Skin of body (tissue), 2 donors: ENCODE measurements around the gene C6. TPM values are rescaled to one million over a fixed set of nuclear protein-coding genes. Genes with fewer than 3 reads are reported as not detected.
"Not testable (repeated sequence)": the region's sequence is repeated elsewhere in the genome, so short reads cannot be mapped to it uniquely, and the experiment has no call there.

Source experiments
- DNase-seq: peaks from one replicate; lab custom pipeline; 2025; lab: John Stamatoyannopoulos, UW
- total RNA-seq: library from RNA; depleted of rRNA; stranded (reverse); fragments of >200 nt; gene quantifications from one replicate; pipeline ENCODE4 v1.2.3, GENCODE V29; 2014

C6 gene
- 1.4 TPM for total RNA-seq

DNA sequence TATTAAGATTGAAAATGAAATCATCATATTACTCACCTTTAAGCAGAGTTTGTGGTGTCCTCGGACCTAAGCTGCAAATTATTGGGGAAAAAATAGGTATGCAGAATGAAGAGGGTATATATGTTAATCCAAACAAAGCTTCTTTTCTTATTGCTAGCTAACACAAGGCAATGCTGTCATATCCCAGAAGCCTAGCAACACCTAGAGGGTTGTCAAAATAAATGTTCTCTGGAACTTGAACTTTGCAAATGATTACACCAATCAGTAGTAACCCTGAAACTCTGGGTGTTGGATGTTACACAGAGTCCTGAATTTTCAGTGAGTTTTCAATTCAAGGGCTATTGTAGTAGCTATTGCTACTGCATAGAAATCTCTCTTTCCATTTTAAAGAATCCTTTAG lies at the start of gene C6:
Gene C6, minus strand, starts transcription at position 193 of the 400 bp plus-strand sequence. CDS start 10,302 bp downstream, outside the sequence.
- no peak for DNase-seq

- no peak for DNase-seq
Observed at GRCh38 chr5:41256400-41256799, 43.1 kb upstream of the C6 start.

- no peak for DNase-seq
Observed at GRCh38 chr5:41253109-41253508, 39.8 kb upstream of the C6 start.

GRCh38 chr5:41252036-41252435 lies 38.7 kb upstream of the C6 start:
- no peak for DNase-seq

- DNase-seq, result no peak
Observed at GRCh38 chr5:41250351-41250987, 37.1 kb upstream of the C6 start.

DNA sequence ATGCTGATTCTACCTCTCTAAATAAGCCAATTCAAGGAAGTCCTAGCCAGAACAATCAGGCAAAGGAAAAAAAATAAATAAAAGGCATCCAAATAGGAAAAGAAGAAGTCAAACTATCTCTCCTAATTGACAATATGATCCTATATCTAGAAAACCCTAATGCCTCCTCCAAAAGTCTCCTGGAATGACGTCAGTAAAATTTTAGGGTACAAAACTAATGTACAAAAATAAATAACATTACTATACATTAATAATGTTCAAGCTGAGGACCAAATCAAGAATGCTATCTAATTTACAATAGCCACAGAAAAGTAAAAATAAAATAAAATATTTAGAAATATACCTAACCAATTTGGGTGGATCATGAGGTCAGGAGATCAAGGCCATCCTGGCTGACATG lies 33.8 kb upstream of the C6 start:
- DNase-seq, result no peak

GRCh38 chr5:41246376-41246775 lies 33.0 kb upstream of the C6 start:
- DNase-seq, result no peak

GRCh38 chr5:41243558-41243957 lies 30.2 kb upstream of the C6 start:
- DNase-seq, result no peak

GRCh38 chr5:41240985-41241384 lies 27.7 kb upstream of the C6 start:
- DNase-seq, result no peak

DNA sequence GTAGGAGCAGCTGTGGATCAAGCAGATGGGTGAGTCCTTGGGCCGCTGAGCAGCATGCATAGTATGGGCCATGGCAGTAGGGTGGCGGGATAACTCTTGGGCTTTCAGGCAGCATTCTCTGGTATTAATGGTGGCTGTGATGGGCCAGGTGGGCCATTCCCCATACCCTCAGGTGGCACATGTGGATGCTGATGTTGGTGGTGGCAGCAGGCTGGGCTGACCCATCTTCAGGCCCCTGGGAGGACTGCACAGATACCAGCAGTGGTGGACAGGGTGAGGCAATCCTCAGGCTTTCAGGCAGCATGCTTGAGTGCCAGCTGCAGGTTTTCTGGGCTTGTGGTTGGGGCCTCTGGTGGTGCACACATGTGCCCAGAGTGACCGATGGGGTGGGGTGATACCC lies 27.1 kb upstream of the C6 start:
- DNase-seq, result no peak

- no peak for DNase-seq
Observed at GRCh38 chr5:41234475-41234874, 21.1 kb upstream of the C6 start.

DNA sequence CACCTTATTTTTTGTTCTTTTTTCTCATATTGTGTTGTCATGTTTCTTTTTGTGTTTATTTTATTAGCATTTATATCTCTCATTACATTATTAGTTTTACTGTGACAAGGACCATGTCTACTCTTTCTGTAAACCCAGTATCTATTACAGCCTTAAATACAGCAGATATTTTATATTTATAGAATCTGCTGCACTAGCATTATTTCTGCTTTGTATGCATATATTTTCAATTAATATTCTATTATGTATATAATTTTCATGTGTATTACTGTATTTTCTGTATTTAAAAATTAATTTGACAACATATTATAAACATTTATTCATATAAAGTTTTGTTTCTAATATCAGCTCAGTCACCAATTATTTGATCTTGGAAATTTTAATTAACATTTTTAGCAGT lies 19.5 kb upstream of the C6 start:
- no peak for DNase-seq

- not testable (repeated sequence) for DNase-seq
Observed at GRCh38 chr5:41230276-41230675, 16.9 kb upstream of the C6 start.

GRCh38 chr5:41223962-41224361 lies 10.6 kb upstream of the C6 start:
- DNase-seq, result no peak

- DNase-seq, result no peak
Observed at GRCh38 chr5:41219658-41220269, 6.4 kb upstream of the C6 start.

GRCh38 chr5:41218929-41219657 lies 5.8 kb upstream of the C6 start:
- no peak for DNase-seq

DNA sequence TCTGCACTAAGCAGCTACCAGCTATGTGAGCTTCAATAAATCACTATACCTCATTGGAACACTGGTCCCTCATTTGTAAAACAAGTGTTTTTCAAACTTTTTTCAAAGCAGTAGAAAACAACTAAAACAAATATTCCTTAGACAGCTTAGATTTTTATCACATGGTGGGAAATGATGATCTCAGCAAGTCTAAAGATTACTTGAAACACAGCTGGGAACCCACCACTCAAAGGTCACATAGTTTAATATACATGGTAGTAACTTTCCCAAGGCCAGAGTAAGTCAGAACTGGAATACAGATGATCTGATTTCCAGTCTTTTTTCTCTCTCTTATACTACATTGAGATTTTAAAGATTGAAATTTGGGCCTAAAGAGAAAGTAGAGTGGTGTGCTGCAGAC lies 850 bp upstream of the C6 start:
- DNase-seq, result no peak

DNA sequence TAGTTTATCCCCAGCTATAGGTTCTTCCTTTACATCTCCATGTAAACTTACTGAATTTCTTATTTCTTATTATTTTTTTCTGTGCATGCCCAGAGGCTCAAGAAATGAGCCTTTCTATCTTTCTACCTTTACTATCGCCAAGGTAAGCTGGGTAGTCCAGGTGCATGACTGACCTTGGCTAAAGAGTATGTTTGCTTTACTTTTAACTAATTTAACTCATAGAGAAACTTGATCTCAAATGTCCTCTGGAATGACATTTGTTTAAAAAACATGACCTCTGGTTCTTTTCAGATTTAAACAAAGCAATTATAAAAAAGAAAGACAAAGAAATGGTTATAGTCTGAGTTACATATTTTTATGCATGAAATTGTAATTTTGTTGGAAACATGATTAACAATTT lies 397 bp downstream of the C6 start:
- DNase-seq, result no peak

DNA sequence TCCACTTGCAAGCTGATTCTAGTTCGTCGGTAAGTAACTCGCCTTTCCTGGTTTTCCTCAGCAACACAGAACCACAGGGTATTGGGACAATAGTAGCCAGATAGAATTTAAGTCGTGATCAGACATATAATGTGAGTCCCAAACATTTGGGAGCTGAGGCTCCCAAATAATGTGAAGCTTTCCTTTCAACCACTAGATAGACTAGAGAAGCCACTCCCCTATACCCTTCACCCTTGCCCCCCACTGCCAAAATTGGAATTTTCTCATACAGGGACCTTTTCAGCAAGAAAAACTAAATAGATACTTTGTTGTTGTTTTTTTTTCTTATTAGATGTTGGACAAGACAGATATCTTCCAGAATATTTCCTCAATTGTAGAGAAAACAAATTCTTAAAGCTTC lies 1.9 kb downstream of the C6 start:
- DNase-seq, result no peak

- DNase-seq, result not testable (repeated sequence)
Observed at GRCh38 chr5:41205475-41205874, 7.9 kb downstream of the C6 start.

DNA sequence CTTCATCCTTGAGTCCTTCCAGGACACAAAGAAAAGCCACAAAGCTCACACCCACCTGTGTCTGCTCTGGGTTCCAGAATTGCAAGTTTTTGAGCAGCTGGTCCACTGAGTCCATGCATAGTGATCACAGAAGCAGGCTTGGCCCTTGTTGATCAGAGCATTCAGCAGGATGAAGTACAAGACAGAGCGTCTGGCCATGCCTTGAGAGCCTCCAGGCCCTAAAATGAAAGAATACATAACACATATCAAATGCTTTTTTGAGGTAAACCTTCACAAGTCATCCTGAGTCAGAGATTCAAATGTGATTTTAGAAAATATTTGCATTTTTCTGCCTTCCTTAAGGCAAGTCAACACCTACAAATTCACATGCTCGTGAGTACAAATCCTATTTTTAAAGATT lies 10.3 kb downstream of the C6 start:
- no peak for DNase-seq

DNA sequence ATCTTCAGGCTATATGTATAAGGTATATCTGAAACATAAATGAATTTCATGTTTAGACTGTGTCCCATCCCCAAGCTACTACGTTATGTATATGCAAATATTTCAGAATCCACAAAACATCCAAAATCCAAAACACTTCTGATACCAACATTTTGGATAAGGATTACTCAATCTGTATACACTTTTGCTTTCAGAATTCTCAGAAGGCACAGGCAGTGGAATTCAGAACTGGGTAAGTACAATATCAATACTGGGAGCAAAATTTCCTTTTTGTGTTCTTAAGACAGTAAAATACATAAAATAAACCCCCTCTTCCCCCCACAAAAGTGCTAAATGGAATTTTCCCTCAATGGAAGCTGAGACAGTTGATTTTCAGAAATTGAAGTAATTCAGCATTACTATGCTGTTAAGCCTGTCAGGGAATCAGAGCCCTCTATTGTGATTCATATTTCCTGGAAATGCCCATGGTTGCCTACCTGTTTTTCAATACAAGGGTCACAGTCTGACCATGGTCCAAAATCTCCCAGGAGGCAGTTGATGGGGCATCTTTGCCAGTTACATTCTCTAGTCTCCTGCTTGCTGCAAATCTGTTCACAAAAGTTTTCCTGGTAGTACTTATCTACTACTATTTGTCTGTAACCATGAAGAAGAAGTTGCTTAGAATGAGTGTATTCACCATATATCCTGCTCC lies 12.1 kb downstream of the C6 start:
- DNase-seq, result no peak
